ENCODE measurements around the gene PRKG2. TPM values are rescaled to one million over a fixed set of nuclear protein-coding genes. Genes with fewer than 3 reads are reported as not detected.
A peak's percentile ranks its signal among the peaks of the same experiment; 100 is the strongest.

PRKG2 gene
- polyA plus RNA-seq, 6 donors from 2014 or later = 0.14 to 1.9 (median 0.85) TPM; not detected in 1

DNA sequence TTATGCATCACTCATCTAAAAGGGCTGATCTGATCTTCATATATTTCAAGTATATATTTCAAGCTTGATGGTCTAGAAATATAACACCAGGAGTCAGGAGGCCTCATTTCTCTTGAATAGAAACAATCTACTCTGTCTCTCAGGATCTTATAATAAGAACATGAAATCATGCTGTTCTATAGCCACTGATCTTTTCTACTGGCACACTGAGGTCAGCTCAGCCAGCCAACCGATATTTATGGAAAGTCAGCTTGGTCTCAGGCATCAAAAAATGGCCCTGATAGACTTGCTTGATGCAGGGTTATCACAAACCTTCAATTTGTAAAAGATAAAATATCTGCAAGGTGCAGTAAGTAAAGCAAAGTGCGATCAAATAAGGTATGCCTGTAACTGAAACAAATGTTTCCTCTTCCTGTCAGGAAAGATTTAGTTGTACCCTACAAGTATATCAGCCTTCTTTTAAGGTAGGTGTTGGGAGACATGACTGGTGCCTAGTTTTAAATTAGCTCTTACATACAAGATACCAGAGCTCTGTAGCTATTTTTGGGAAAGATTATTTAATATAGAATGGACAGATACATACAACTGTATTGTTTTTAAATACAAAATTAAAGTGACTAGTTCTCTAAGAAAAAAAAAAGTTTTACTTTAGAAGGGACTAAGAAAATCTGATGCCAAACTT lies 121.2 kb downstream of the PRKG2 start:
- no peaks in the 10 kb centered on the region for H3K9me3 Mint-ChIP-seq
- no peaks in the 10 kb centered on the region for H3K36me3 Mint-ChIP-seq
- H3K4me1 Mint-ChIP-seq = no peaks in the 10 kb centered on the region
- ATAC-seq (ENCODE audit: low read depth in 2 of 2) (no peak), DNase-seq (no peak)
- no peak overlapping the region for H3K27ac Mint-ChIP-seq
- H3K4me3 Mint-ChIP-seq = no peak overlapping the region
- H3K27me3 Mint-ChIP-seq = no peaks in the 10 kb centered on the region

- Mint-ChIP-seq H3K4me1 (no peaks in the 10 kb centered on the region), H3K27ac (no peak overlapping the region), H3K4me3 (no peak overlapping the region), H3K36me3 (no peaks in the 10 kb centered on the region), H3K27me3 (no peaks in the 10 kb centered on the region), H3K9me3 (peaks cover 0 to 8% (median 3%) of the 10 kb centered on the region in 7 donors)
- ATAC-seq (ENCODE audit: low read depth in 2 of 2) = no peak
- DNase-seq = no peak
Measured at GRCh38 chr4:81085979-81086378, 129.0 kb downstream of the PRKG2 start.

GRCh38 chr4:81085291-81085690 lies 129.7 kb downstream of the PRKG2 start:
- DNase-seq = no peak
- H3K4me1 Mint-ChIP-seq = no peaks in the 10 kb centered on the region
- peaks cover 0 to 1% (median 0%) of the 10 kb centered on the region in 3 donors for H3K27me3 Mint-ChIP-seq
- H3K9me3 Mint-ChIP-seq = peaks cover 0 to 8% (median 3%) of the 10 kb centered on the region in 7 donors
- peaks cover 0 to 6% of the 10 kb centered on the region in 2 donors for H3K36me3 Mint-ChIP-seq
- ATAC-seq (ENCODE audit: low read depth in 2 of 2) = no peak
- no peak overlapping the region for H3K4me3 Mint-ChIP-seq
- no peak overlapping the region for H3K27ac Mint-ChIP-seq

- peaks cover 0 to 4% (median 0%) of the 10 kb centered on the region in 3 donors for H3K4me1 Mint-ChIP-seq
- H3K27ac Mint-ChIP-seq = no peak overlapping the region
- no peak for DNase-seq
- H3K9me3 Mint-ChIP-seq = peaks cover 0 to 8% (median 4%) of the 10 kb centered on the region in 7 donors
- peaks cover 0 to 7% (median 0%) of the 10 kb centered on the region in 3 donors for H3K27me3 Mint-ChIP-seq
- H3K4me3 Mint-ChIP-seq = no peak overlapping the region
- peaks cover 0 to 8% of the 10 kb centered on the region in 2 donors for H3K36me3 Mint-ChIP-seq
- ATAC-seq (ENCODE audit: low read depth in 2 of 2) = no peak
Measured at GRCh38 chr4:81084634-81085033, 130.4 kb downstream of the PRKG2 start.

GRCh38 chr4:81084029-81084428 lies 131.0 kb downstream of the PRKG2 start:
- Mint-ChIP-seq H3K27me3 (peaks cover 0 to 7% (median 0%) of the 10 kb centered on the region in 3 donors), H3K27ac (no peak overlapping the region), H3K4me1 (peaks cover 0 to 4% (median 4%) of the 10 kb centered on the region in 3 donors), H3K36me3 (peaks cover 0 to 8% of the 10 kb centered on the region in 2 donors), H3K4me3 (no peak overlapping the region), H3K9me3 (peaks cover 0 to 8% (median 4%) of the 10 kb centered on the region in 7 donors)
- DNase-seq (no peak), ATAC-seq (ENCODE audit: low read depth in 2 of 2) (no peak)

GRCh38 chr4:81081156-81081555 lies 133.9 kb downstream of the PRKG2 start:
- Mint-ChIP-seq H3K4me1 (peaks cover 0 to 7% (median 4%) of the 10 kb centered on the region in 3 donors), H3K27ac (no peak overlapping the region), H3K27me3 (peaks cover 0 to 7% (median 0%) of the 10 kb centered on the region in 3 donors), H3K9me3 (peaks cover 0 to 8% (median 4%) of the 10 kb centered on the region in 7 donors), H3K36me3 (peaks cover 0 to 8% of the 10 kb centered on the region in 2 donors), H3K4me3 (no peak overlapping the region)
- ATAC-seq (ENCODE audit: low read depth in 2 of 2) = no peak
- DNase-seq = no peak

- Mint-ChIP-seq H3K4me3 (no peak overlapping the region), H3K27ac (no peak overlapping the region), H3K27me3 (peaks cover 0 to 9% (median 0%) of the 10 kb centered on the region in 3 donors), H3K36me3 (no peaks in the 10 kb centered on the region), H3K9me3 (no peaks in the 10 kb centered on the region), H3K4me1 (no peaks in the 10 kb centered on the region)
- DNase-seq (no peak), ATAC-seq (ENCODE audit: low read depth in 2 of 2) (no peak)
Measured at GRCh38 chr4:81071013-81071412, 144.0 kb downstream of the PRKG2 start.

GRCh38 chr4:81069706-81070331 lies 145.2 kb downstream of the PRKG2 start:
- no peaks in the 10 kb centered on the region for H3K9me3 Mint-ChIP-seq
- ATAC-seq (ENCODE audit: low read depth in 2 of 2) (peak; percentile 89 to 90), DNase-seq (peak; percentile 55)
- no peak overlapping the region for H3K4me3 Mint-ChIP-seq
- peaks cover 0 to 9% (median 0%) of the 10 kb centered on the region in 3 donors for H3K27me3 Mint-ChIP-seq
- H3K36me3 Mint-ChIP-seq = no peaks in the 10 kb centered on the region
- H3K4me1 Mint-ChIP-seq = no peaks in the 10 kb centered on the region
- peak overlapping the region in 2 of 6 donors; percentile 17 to 19 for H3K27ac Mint-ChIP-seq

- H3K36me3 Mint-ChIP-seq = no peaks in the 10 kb centered on the region
- no peak for ATAC-seq (ENCODE audit: low read depth in 2 of 2)
- no peaks in the 10 kb centered on the region for H3K9me3 Mint-ChIP-seq
- H3K4me1 Mint-ChIP-seq = peaks cover 5 to 6% (median 5%) of the 10 kb centered on the region in 3 donors
- H3K4me3 Mint-ChIP-seq = no peak overlapping the region
- DNase-seq = no peak
- H3K27ac Mint-ChIP-seq = no peak overlapping the region
- H3K27me3 Mint-ChIP-seq = peaks cover 0 to 4% (median 0%) of the 10 kb centered on the region in 3 donors
Measured at GRCh38 chr4:81065446-81065845, 149.6 kb downstream of the PRKG2 start.

DNA sequence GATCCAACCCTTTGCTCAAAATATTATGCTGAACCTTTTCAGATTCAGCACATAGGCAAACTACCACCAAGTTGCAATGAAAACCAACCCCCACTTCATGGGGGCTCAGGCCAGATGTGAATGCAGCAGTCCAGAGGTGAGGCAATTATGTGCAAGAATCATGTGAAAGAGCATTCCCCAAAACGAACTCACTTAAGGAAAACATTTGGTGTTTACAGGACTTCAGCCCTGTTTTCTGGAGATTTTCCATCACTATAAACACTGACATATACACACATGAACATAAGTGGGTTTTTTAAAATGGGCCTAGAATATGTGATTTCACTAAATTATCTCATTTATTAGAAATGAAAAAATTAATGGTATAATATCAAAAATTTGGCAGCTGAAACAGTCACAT lies 153.0 kb downstream of the PRKG2 start:
- DNase-seq (no peak), ATAC-seq (ENCODE audit: low read depth in 2 of 2) (no peak)
- Mint-ChIP-seq H3K36me3 (no peaks in the 10 kb centered on the region), H3K4me1 (peaks cover 5 to 8% (median 5%) of the 10 kb centered on the region in 3 donors), H3K27me3 (no peaks in the 10 kb centered on the region), H3K9me3 (no peaks in the 10 kb centered on the region), H3K4me3 (no peak overlapping the region), H3K27ac (no peak overlapping the region)

- Mint-ChIP-seq H3K36me3 (no peaks in the 10 kb centered on the region), H3K4me3 (no peak overlapping the region), H3K27ac (no peak overlapping the region), H3K4me1 (peaks cover 5 to 8% (median 5%) of the 10 kb centered on the region in 3 donors), H3K9me3 (no peaks in the 10 kb centered on the region), H3K27me3 (no peaks in the 10 kb centered on the region)
- ATAC-seq (ENCODE audit: low read depth in 2 of 2) (no peak), DNase-seq (no peak)
Measured at GRCh38 chr4:81061344-81061730, 153.7 kb downstream of the PRKG2 start.

DNA sequence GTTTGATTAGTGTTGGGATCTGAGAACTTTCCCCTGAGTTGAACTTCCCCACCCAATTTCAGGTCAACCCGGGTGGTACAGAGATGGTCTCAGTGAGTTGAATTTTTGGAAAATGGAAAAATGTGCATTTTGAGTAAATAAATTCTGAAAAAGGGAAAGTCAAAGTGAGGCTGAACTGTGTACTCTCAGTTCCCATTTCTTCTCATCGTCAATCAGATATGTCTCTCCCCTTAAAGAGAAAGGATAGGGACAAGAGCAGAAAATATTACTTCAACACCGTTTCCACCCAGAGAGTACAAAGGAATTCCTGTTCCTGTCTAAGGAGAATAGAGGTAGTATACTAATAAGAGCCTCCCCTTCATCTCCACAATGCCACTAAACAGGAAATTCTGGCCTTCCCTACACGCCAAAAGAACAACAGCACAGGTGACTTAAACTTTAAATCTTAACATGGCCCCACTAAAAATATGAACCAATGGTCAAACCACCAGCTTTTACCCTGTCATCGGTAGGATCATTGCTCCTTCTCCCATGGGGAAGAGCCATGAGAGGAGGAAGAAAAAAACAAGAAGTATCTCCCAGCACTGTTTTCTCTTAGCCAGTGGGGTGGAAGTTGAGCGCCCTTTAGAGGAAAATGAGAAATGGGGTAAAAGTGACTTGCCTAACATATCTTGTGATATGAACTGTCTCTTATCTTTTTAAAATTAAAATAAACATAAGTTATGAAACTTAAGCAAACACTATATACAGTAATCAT lies 154.3 kb downstream of the PRKG2 start:
- ATAC-seq (ENCODE audit: low read depth in 2 of 2) (peak in 1 of 2 donors; percentile 30), DNase-seq (no peak)
- H3K4me3 Mint-ChIP-seq = no peak overlapping the region
- H3K36me3 Mint-ChIP-seq = no peaks in the 10 kb centered on the region
- H3K27me3 Mint-ChIP-seq = no peaks in the 10 kb centered on the region
- no peaks in the 10 kb centered on the region for H3K9me3 Mint-ChIP-seq
- H3K4me1 Mint-ChIP-seq = peaks cover 5 to 8% (median 5%) of the 10 kb centered on the region in 3 donors
- H3K27ac Mint-ChIP-seq = peak overlapping the region in 1 of 6 donors; percentile 9

DNA sequence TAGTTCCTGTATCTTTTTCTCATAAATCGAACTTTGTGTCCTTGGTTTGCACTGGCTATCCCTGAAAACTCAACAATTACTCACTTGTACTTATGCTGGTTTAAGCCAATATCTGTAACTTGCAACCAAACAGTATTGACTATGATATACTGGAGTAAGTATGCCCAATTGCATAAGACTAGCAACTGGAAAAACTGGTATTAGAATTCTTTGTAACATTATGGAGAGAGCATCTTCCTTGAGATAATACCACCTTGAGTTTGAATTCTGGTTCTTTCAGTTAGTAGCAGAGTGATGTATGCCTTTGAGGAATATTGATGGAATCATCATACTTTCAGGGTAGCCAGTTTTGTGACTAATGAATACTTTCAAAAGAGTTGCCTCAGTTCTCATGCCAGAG lies 156.4 kb downstream of the PRKG2 start:
- DNase-seq (no peak), ATAC-seq (ENCODE audit: low read depth in 2 of 2) (no peak)
- Mint-ChIP-seq H3K27ac (no peak overlapping the region), H3K4me3 (no peak overlapping the region), H3K9me3 (no peaks in the 10 kb centered on the region), H3K27me3 (no peaks in the 10 kb centered on the region), H3K4me1 (peaks cover 5 to 8% (median 5%) of the 10 kb centered on the region in 3 donors), H3K36me3 (no peaks in the 10 kb centered on the region)

Measured in naive B cell (primary cell).